MG63 (cell line): ENCODE data around the gene SOS2. TPM values are rescaled to one million over a fixed set of nuclear protein-coding genes. Genes with fewer than 3 reads are reported as not detected.

ENCODE experiments used
- DNase-seq: peaks from one replicate; pipeline ENCODE4 v3.0.0-alpha.2; 2020
- H3K27me3 ChIP-seq: fragments of 250-450 bp; sonication (Bioruptor Pico); 2 replicates; pipeline ENCODE4 v1.5.1; 2020; ENCODE audit warnings: mild to moderate bottlenecking, moderate library complexity
- H3K36me3 ChIP-seq: fragments of 250-450 bp; sonication (Bioruptor Pico); 2 replicates; pipeline ENCODE4 v1.5.1; 2020; ENCODE audit warnings: mild to moderate bottlenecking, moderate library complexity
- H3K4me3 ChIP-seq: fragments of 250-450 bp; sonication (Bioruptor Pico); 2 replicates; pipeline ENCODE4 v1.5.1; 2020; ENCODE audit warnings: mild to moderate bottlenecking, moderate library complexity
- H3K9me3 ChIP-seq: fragments of 250-450 bp; sonication (Bioruptor Pico); 2 replicates; pipeline ENCODE4 v1.5.1; 2020; ENCODE audit warnings: mild to moderate bottlenecking, moderate library complexity
- total RNA-seq: library from RNA; depleted of rRNA; stranded (reverse); fragments of >200 nt; shearing (Covaris generic); gene quantifications from 2 replicates; pipeline ENCODE4 v1.2.3, GENCODE V29; 2014; ENCODE audit warnings: low replicate concordance; rRNA removed

Gene SOS2
- total RNA-seq, result 3.4 and 5.5 TPM in 2 replicates

DNA sequence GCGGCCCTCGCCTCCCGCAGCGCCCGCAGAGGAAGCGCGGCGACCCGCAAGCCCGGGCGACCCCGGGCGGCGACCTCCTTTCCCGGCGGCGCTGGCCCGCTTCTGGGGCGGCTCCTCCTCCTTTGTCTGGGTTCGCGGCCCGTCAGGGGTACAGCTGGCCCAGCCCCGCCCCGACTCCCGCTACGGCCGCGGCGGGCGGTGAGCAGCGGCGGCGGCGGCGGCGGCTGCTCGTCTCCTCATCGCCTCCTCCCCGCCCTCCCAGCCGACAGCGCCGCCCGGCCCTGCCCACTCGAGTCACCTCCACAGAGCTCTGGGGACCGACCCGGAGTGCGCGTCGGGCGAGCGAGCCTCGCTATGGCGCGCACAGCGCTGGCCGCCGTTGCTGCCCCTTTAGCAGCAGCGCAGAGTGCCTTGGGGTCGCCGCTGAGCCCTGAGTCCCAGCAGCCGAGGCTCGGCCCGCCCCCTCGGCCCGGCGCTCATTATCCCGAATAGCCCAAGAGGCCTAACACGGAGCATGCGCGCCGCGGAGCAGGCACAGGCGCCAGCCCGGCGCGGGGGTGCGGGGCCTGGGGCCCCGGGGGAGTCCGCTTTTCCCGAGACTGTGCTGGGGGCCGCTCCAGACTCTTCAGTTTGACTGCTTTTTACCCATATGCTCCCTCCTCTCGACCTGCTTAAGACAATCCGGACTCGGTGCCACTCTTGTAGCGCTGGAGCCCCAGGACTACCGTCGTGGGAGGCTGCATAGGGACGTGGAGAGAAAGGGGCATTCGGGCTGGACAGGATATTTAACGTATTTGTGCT is at the start of gene SOS2:
SOS2 (minus strand) TSS at position 104 of the 801 bp plus-strand sequence. CDS start 295 bp downstream, outside the sequence.
- H3K27me3 ChIP-seq, result no peaks in the 10 kb centered on the region
- DNase-seq, result peak; percentile 82
- peak within 1 kb of the TSS; percentile 82 for H3K4me3 ChIP-seq
- peaks cover 7% of the 10 kb centered on the region; the same call in 1 of the 2 replicates for H3K36me3 ChIP-seq
- H3K9me3 ChIP-seq, result no peaks in the 10 kb centered on the region

DNA sequence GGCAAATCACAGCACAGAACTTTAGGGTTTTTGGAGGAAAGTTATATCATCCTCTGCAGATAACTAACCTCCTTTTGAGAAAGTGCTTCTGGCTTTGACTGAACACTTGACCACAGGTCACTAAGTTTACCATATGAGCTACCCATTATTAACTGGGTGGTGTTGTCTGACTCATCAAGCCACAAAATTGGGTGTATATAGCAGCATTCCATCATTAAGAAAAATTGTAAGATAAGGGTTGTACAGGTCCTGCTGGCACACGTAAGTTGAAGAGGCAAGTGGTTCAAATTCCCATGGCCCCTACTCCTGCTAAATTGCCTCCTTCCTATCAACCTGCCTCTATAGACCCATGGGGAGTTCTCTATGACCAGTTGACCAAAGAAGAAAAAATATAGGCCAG is 41.1 kb upstream of the SOS2 start:
- no peak for DNase-seq
- Histone ChIP-seq H3K27me3 (no peaks in the 10 kb centered on the region), H3K4me3 (no peak overlapping the region), H3K36me3 (no peaks in the 10 kb centered on the region), H3K9me3 (no peaks in the 10 kb centered on the region)

DNA sequence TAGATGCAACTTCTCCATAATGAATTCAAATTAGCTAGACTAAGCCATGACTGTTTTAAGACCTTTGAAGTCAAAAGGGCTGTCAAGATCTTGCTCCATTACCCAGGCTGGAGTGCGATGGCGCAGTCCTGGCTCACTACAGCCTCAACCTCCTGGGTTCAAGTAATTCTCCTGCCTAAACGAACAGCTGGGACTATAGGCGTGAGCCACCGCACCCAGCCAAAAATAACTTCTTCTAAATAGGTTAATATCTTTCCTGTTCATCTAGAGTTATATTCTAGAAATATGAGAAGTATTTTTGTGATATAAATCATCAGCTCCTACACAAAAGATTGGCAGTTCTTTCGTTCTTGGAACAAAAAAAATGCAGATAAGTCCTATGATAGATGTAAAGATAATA is 39.6 kb upstream of the SOS2 start:
- Histone ChIP-seq H3K27me3 (no peaks in the 10 kb centered on the region), H3K9me3 (no peaks in the 10 kb centered on the region), H3K36me3 (no peaks in the 10 kb centered on the region), H3K4me3 (no peak overlapping the region)
- DNase-seq, result no peak

DNA sequence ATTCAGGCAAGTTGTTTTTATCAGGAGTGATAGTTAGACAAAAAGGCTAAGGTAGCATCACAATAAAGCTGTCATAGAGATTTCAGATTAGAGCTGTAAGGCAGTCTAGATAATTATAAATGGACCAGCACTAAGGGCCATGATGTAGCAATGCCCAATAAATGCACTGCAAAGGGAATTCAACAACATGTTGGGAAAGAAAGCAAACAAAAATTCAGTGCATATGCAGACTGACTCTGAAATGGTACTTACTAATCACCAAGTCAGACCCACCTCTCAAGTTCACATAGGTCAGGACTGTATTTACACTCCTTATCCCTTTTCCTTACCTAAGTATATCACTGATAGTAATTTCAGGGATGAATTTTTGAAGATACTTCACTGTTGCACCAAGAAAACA is 33.7 kb upstream of the SOS2 start:
- Histone ChIP-seq H3K4me3 (no peak overlapping the region), H3K9me3 (no peaks in the 10 kb centered on the region), H3K27me3 (no peaks in the 10 kb centered on the region), H3K36me3 (no peaks in the 10 kb centered on the region)
- DNase-seq, result no peak

DNA sequence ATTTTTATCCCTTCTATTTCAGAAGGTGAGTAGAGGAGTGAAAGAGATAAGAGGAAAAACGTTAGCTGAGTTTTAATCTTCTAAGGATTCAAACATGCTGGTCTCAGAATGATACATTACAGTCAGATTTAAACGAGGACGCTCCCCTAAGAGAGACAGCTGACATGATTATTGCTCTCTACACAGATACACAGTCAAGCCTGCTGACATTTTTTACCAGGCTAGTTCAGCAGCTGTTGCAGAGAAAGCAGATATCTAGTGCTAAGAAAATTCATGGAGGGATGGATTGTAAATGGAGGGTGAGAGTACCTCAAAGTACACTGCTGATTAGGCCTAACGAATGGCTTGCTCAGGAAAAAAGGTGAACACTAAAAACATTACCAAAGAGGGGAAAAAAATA is 31.9 kb upstream of the SOS2 start:
- H3K27me3 ChIP-seq, result no peaks in the 10 kb centered on the region
- no peak overlapping the region for H3K4me3 ChIP-seq
- no peaks in the 10 kb centered on the region for H3K36me3 ChIP-seq
- DNase-seq, result no peak
- no peaks in the 10 kb centered on the region for H3K9me3 ChIP-seq

DNA sequence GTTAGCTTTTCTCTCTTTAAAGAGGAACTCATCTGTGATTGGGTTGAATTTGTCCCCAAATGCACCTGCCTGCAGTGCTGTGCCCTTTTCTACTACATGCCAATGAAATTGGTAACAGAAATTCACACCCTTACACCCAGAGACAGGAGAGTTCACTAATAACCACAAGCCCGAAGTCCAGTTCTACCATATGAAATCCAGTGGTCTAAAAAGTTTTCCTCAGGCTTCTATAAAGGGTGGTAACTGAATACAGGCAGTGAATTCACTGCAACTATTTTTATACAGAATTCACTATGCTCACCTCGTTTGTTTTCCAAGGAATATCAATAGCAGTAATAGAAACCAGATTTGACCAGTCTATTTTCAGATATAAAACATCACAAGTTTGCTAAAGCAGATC is 31.5 kb upstream of the SOS2 start:
- no peaks in the 10 kb centered on the region for H3K27me3 ChIP-seq
- no peaks in the 10 kb centered on the region for H3K36me3 ChIP-seq
- H3K9me3 ChIP-seq, result no peaks in the 10 kb centered on the region
- no peak overlapping the region for H3K4me3 ChIP-seq
- no peak for DNase-seq

DNA sequence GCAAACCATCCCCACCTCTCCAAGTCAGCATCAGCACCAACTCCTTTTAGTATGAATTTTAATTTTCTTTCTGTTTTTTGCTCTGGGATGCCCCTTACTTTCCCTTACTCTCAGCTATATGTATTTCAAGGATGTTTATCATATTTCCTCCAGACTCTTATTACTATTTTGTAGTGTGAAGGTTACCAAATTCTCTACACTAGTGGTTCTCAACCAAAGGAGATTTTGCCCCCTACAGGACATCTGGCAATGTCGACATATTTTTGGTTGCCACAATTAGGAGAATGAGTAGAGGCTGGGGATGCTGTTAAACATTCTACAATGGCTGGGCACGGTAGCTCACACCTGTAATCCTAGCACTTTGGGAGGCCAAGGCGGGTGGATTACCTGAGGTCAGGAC is 29.1 kb upstream of the SOS2 start:
- H3K27me3 ChIP-seq, result no peaks in the 10 kb centered on the region
- no peaks in the 10 kb centered on the region for H3K36me3 ChIP-seq
- no peaks in the 10 kb centered on the region for H3K9me3 ChIP-seq
- no peak overlapping the region for H3K4me3 ChIP-seq
- DNase-seq, result peak; percentile 2

DNA sequence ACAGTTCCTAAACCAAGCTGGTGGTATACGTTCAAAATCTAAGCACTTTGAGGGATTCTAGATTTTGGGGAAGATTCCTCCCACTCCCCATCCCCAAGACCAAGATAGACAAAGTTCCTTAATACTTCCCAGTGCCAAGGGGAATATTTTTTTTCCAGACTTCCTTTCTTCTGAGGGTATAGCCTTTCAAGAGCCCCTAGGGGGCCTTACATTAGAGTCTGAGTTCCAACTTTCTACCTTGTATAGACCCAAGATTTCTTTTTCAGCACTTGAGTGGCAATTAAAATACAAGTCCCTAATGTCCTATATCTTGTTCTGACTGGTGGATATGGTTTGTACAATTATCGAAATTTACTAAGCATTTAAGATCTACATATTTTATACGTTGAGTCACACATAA is 28.7 kb upstream of the SOS2 start:
- no peaks in the 10 kb centered on the region for H3K36me3 ChIP-seq
- DNase-seq, result no peak
- H3K9me3 ChIP-seq, result no peaks in the 10 kb centered on the region
- no peak overlapping the region for H3K4me3 ChIP-seq
- no peaks in the 10 kb centered on the region for H3K27me3 ChIP-seq

DNA sequence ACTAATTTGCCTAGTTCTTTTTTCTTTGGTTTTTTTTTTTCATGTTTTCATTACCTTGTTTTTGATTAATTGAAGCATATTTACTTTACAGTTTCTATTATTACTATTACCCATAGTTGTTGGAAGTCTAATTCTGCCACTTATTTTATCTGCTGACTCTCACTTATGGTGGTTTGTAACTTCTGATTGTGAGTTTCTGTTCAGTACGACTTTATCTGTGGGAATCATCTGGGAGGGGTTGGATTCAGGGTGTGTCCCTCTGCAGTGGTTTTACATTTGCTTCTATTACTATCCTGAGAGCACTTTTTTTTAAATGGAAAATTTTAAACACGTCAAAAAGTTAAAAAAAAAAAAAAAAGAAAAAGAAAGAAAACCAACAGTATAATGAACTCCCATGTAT is 26.4 kb upstream of the SOS2 start:
- no peak for DNase-seq
- Histone ChIP-seq H3K27me3 (no peaks in the 10 kb centered on the region), H3K4me3 (no peak overlapping the region), H3K36me3 (no peaks in the 10 kb centered on the region), H3K9me3 (no peaks in the 10 kb centered on the region)

DNA sequence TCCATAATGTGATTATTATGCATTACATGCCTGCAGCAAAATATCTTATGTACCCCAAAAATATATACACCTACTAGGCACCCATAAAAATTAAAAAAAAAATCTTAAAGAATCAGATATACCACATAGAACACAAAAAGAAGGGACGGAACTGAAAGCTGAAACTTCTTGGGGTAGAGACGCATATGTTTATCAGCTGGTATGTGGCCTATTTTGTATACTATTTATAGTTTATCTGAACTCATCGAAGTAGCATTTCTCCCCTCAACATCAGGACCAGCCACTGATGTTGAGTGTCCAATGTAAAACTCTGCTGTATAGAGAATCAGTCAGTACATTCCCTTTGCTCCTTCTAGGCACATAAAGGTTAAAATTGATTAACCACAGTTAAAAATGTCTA is 22.9 kb upstream of the SOS2 start:
- Histone ChIP-seq H3K4me3 (no peak overlapping the region), H3K36me3 (no peaks in the 10 kb centered on the region), H3K27me3 (no peaks in the 10 kb centered on the region), H3K9me3 (no peaks in the 10 kb centered on the region)
- DNase-seq, result no peak

DNA sequence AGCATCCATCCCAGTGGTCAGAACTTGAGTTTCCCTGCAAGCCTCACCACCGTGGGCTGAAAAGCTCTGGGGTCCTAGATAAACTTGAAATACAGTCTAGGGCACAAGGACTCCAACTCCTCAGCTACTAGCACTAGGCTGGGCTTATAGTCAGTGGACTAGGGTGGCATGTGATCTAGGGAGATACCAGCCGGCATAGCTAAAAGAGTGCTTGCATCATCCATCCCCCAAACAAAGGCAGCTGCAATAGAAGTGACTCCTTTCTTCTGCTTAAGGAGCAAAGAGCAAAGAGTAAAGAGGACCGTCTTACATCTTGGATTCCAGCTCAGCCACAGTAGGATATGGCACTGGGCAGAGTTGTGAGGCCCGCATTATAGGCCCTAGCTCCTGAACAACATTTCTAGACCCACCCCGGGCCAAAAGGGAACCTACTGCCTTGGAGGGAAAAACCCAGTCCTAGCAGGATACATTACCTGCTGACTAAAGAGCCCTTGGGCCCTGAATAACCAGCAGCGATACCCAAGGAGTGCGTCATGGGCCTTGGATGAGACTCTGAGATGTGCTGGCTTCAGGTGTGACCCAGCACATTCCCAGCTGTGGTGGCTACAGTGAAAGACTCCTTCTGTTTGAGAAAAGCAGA is 17.9 kb upstream of the SOS2 start:
- Histone ChIP-seq H3K27me3 (no peaks in the 10 kb centered on the region), H3K9me3 (no peaks in the 10 kb centered on the region), H3K36me3 (no peaks in the 10 kb centered on the region), H3K4me3 (no peak overlapping the region)
- DNase-seq, result no peak

DNA sequence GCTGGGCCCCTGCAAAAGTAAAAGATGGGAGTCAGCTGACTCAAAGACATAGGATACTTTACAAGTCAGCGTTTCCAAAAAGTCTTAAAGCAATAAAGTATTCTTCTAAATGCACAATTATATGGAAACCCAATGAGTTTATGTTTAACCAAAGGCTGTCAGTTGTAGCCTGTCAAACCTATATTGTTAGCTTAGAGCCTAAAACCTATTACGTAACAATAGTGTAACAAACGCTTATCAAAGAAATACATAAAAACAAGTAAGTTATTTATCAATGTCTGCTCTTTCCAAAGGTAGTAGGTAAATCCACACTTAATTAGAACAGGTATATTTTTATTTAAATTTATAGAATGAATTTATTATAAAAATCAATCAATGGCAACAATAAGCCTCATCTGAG is 15.9 kb upstream of the SOS2 start:
- Histone ChIP-seq H3K36me3 (no peaks in the 10 kb centered on the region), H3K9me3 (no peaks in the 10 kb centered on the region), H3K4me3 (no peak overlapping the region), H3K27me3 (no peaks in the 10 kb centered on the region)
- no peak for DNase-seq

DNA sequence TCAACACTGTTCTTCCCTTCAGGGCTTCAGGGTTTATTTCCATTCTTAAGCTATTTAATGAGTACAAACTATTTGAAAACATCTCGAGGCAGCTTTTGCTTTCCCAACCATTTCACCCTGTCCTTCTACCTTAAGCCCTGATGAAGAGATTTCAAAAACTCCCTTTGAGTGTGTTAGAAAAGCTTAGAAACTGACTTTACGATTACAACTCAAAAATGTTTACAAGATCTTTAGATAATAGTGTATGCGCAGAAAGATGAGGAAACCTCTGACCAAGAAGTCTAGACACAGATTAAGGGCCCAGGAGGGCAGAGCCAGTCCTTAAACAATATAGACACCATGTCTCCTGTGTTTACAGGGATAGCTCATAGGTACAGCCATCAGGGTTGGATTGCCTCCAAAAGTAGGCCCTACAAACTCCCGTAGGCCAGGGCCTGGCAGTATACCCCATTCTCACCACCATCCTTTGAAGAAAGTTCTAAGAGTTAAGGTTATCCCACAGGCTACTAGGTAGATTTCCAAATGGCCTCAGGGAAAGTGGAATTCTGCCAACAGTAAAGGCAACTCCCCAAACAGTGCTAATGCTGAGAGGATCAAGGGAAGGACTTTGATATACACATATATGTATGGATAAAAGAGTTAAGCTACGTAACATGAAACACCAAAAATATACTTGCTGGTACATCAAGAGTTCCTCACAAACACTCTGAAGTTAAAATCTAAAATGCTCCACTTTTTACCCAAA is 11.4 kb upstream of the SOS2 start:
- DNase-seq, result no peak
- H3K4me3 ChIP-seq, result no peak overlapping the region
- H3K9me3 ChIP-seq, result no peaks in the 10 kb centered on the region
- no peaks in the 10 kb centered on the region for H3K36me3 ChIP-seq
- no peaks in the 10 kb centered on the region for H3K27me3 ChIP-seq

DNA sequence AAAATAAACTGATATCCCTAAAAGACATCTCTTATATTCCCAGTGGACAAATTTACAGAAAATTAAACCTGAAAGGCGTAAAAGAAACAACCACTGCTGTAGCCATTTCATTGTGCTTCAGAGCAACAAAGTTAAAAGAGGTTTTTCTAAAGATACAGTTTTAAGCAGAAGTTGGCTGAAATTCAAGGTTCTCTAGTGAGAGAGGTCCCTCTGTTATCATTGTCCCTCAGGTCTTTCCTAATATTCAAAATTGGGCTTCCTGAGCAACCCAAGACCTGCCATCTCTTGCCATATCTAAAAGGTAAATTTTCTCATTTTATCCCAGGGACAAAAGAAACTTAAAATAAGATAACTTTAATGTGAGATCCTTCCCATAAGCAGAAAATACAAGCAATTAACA is 10.7 kb upstream of the SOS2 start:
- Histone ChIP-seq H3K27me3 (no peaks in the 10 kb centered on the region), H3K9me3 (no peaks in the 10 kb centered on the region), H3K4me3 (no peak overlapping the region), H3K36me3 (no peaks in the 10 kb centered on the region)
- DNase-seq, result no peak

DNA sequence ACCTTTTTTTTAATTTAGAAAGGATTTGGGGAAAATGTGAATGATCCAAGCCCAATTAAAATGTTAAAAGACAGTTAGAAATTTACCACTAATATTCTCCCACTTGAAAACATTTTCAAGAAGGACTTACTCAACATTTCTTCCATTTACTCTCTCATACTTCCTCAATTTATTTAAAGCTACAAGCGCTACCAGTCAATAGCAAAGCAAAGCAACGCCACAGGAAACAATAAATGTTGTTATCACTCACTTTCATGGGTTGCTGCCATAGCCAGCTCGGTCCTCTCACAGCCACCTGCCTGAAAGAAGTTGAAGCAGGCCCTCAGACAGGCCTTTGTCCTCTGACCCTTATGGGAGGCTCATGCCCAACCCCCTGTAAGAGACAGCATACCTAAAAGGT is 6.0 kb upstream of the SOS2 start:
- no peaks in the 10 kb centered on the region for H3K36me3 ChIP-seq
- no peaks in the 10 kb centered on the region for H3K27me3 ChIP-seq
- no peaks in the 10 kb centered on the region for H3K9me3 ChIP-seq
- H3K4me3 ChIP-seq, result no peak overlapping the region
- DNase-seq, result no peak

DNA sequence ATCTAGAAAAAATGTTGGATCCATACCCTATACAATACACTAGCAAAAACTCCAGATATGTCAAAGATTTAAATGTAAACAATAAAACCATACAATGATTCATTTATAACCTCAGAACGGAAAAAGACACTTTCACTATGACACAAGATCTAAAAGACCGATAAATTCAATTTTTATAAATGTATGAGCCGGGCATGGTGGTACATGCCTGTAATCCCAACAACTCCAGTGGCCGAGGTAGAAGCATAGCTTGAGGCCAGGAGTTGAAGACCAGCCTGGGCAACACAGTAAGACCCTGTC is 2.5 kb upstream of the SOS2 start:
- Histone ChIP-seq H3K9me3 (no peaks in the 10 kb centered on the region), H3K4me3 (no peak overlapping the region), H3K36me3 (peaks cover under 1% of the 10 kb centered on the region; the same call in 1 of the 2 replicates), H3K27me3 (no peaks in the 10 kb centered on the region)
- DNase-seq, result no peak

DNA sequence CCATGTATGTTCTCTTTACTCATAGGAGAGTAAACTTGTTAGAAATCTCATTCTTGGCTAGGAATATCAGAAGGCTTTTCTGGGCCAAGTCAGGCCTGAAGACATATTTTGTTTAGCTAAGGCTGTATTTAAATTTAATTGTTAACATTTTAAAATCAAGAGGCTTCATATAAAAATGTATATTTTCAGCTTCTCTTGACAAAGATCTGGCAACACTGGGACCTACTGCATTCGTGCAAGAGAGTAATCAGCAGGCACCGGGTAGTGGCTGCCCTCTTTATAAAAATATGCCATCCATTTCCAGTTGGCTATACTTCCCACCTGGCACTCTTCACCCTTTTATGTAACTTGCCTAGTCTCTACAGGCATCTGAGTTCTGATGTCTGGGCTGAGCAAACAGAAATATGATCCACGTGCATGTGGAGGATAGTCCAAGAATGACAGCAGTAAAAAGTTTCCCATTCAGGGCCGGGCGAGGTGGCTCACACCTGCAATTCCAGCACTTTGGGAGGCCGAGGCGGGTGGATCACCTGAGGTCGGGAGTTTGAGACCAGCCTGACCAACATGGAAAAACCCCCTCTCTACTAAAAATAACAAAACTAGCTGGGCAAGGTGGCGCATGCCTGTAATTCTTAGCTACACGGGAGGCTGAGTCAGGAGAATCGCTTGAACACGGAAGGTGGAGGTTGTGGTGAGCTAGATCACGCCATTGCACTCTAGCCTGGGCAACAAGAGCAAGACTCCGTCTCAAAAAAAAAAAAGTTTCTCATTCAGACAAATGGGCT is 2.0 kb upstream of the SOS2 start:
- Histone ChIP-seq H3K27me3 (no peaks in the 10 kb centered on the region), H3K9me3 (no peaks in the 10 kb centered on the region), H3K36me3 (peaks cover 6% of the 10 kb centered on the region; the same call in 1 of the 2 replicates), H3K4me3 (no peak overlapping the region)
- peak; percentile 48 for DNase-seq
